H1 (cell line): ENCODE data around the gene HMMR. TPM values are rescaled to one million over a fixed set of nuclear protein-coding genes. Genes with fewer than 3 reads are reported as not detected.

Source experiments
- CTCF ChIA-PET: fragments of 300-600 bp; sonication (Branson Sonifier 250); formaldehyde crosslinking; loops from one replicate; lab custom pipeline; 2021; ENCODE audit not compliant: partially characterized antibody; lab: Charles Lee
- POLR2A ChIA-PET: fragments of 300-600 bp; sonication (Branson Sonifier 250); formaldehyde crosslinking; loops from one replicate; lab custom pipeline; 2021; ENCODE audit warnings: inconsistent platforms; ENCODE audit not compliant: partially characterized antibody; lab: Charles Lee
- DNase-seq, 2 experiments: peaks; one replicate each; pipeline versions ENCODE4 v3.0.0 to v3.0.0-alpha.2; 2010 to 2022; ENCODE audit warnings: low spot score in 2 of 2, low read depth in 1 of 2, mixed read lengths in 1 of 2
- FAIRE-seq: peaks from 2 replicates; lab custom pipeline; 2011; peaks lifted over from hg19 to GRCh38; lab: Jason Lieb, UNC
- H2AFZ ChIP-seq: 2 replicates; pipeline ENCODE4 v1.8.1; 2012; ENCODE audit warnings: low read length, inconsistent platforms
- H2AK5ac ChIP-seq: 2 replicates; pipeline ENCODE4 v1.6.1; 2013; ENCODE audit warnings: low read depth, low read length
- H2BK120ac ChIP-seq: replicated peaks from 2 replicates; pipeline ENCODE3; 2013; ENCODE audit warnings: low read depth, low read length, inconsistent platforms
- H2BK12ac ChIP-seq: 2 replicates; pipeline ENCODE4 v1.6.1; 2013; ENCODE audit warnings: low read depth, low read length
- H2BK15ac ChIP-seq: 2 replicates; pipeline ENCODE4 v1.6.1; 2013; ENCODE audit warnings: low read length
- H2BK20ac ChIP-seq: 2 replicates; pipeline ENCODE4 v1.6.1; 2013; ENCODE audit warnings: low read length
- H2BK5ac ChIP-seq: 2 replicates; pipeline ENCODE4 v1.6.1; 2013; ENCODE audit warnings: low read depth, low read length
- H3K14ac ChIP-seq: 2 replicates; pipeline ENCODE4 v1.6.1; 2013; ENCODE audit warnings: inconsistent platforms; ENCODE audit not compliant: insufficient read length
- H3K18ac ChIP-seq: 2 replicates; pipeline ENCODE4 v1.6.1; 2013; ENCODE audit warnings: low read length; ENCODE audit errors: extremely low read depth
- H3K23ac ChIP-seq: 2 replicates; pipeline ENCODE4 v1.6.1; 2013; ENCODE audit warnings: inconsistent platforms; ENCODE audit not compliant: insufficient read length
- H3K23me2 ChIP-seq: 2 replicates; pipeline ENCODE4 v1.6.1; 2013; ENCODE audit warnings: low read depth, low read length
- H3K27ac ChIP-seq: 2 replicates; pipeline ENCODE4 v1.6.1; 2011; ENCODE audit warnings: low read depth, low read length, inconsistent platforms
- H3K27me3 ChIP-seq, 4 experiments: replicated peaks in 1 of 4; 1 replicate in 1 of 4; 2 replicates in 3 of 4; pipeline versions ENCODE4 v1.6.1 to v1.8.1; 2011 to 2013; ENCODE audit warnings: low read length in 3 of 4, mild to moderate bottlenecking in 3 of 4, inconsistent platforms in 2 of 4, mixed read lengths in 2 of 4, moderate library complexity in 1 of 4; ENCODE audit not compliant: control insufficient read depth in 3 of 4, insufficient read depth in 3 of 4; ENCODE audit errors: extremely low read depth in 1 of 4
- H3K36me3 ChIP-seq, 4 experiments: 2 replicates each; pipeline versions ENCODE4 v1.6.1 to v1.8.1; 2011 to 2013; ENCODE audit warnings: mild to moderate bottlenecking in 4 of 4, low read length in 3 of 4, moderate library complexity in 2 of 4, control low read depth in 1 of 4, inconsistent platforms in 1 of 4; ENCODE audit not compliant: insufficient read depth in 4 of 4, control insufficient read depth in 2 of 4
- H3K4ac ChIP-seq: replicated peaks from 2 replicates; pipeline ENCODE3; 2013; ENCODE audit warnings: low read length, low read depth, mixed read lengths, inconsistent platforms; ENCODE audit not compliant: insufficient read length
- H3K4me1 ChIP-seq, 4 experiments: replicated peaks in 1 of 4; 1 replicate in 1 of 4; 2 replicates in 3 of 4; pipeline versions ENCODE4 v1.6.1 to v1.8.1; 2011 to 2013; ENCODE audit warnings: low read length in 3 of 4, inconsistent platforms in 2 of 4, mixed read lengths in 1 of 4; ENCODE audit not compliant: insufficient read depth in 4 of 4, control insufficient read depth in 3 of 4
- H3K4me2 ChIP-seq, 2 experiments: 2 replicates each; pipeline versions ENCODE4 v1.6.1 to v1.8.1; 2011 to 2013; ENCODE audit warnings: low read depth in 2 of 2, low read length in 2 of 2, control low read depth in 1 of 2, inconsistent platforms in 1 of 2, mild to moderate bottlenecking in 1 of 2; ENCODE audit not compliant: insufficient read depth in 1 of 2
- H3K4me3 ChIP-seq, 4 experiments: fragments of 200-600, 300-600 bp in 1 of 4; sonication (generic), shearing (Covaris generic), sonication (Bioruptor Twin) in 1 of 4; 2 replicates each; pipeline versions ENCODE4 v1.5.1 to v1.8.1; 2011 to 2016; ENCODE audit warnings: low read length in 4 of 4, low read depth in 3 of 4, control low read depth in 2 of 4, inconsistent platforms in 2 of 4, mild to moderate bottlenecking in 2 of 4, mixed read lengths in 1 of 4, moderate library complexity in 1 of 4; ENCODE audit not compliant: insufficient read depth in 2 of 4; ENCODE audit errors: extremely low read depth in 1 of 4
- H3K56ac ChIP-seq: replicated peaks from 2 replicates; pipeline ENCODE3; 2013; ENCODE audit warnings: low read depth, mild to moderate bottlenecking, mixed read lengths, low read length, inconsistent platforms; ENCODE audit not compliant: insufficient read length
- H3K79me1 ChIP-seq: 2 replicates; pipeline ENCODE4 v1.6.1; 2013; ENCODE audit warnings: low read depth, low read length, control low read depth
- H3K79me2 ChIP-seq, 2 experiments: 2 replicates each; pipeline versions ENCODE4 v1.6.1 to v1.8.1; 2012 to 2013; ENCODE audit warnings: low read length in 2 of 2, mild to moderate bottlenecking in 2 of 2, inconsistent platforms in 1 of 2; ENCODE audit not compliant: insufficient read depth in 2 of 2, control insufficient read depth in 1 of 2
- H3K9ac ChIP-seq, 4 experiments: replicated peaks in 1 of 4; 1 replicate in 1 of 4; 2 replicates in 3 of 4; pipeline versions ENCODE4 v1.6.1 to v1.8.1; 2011 to 2013; ENCODE audit warnings: low read depth in 3 of 4, low read length in 3 of 4, control low read depth in 2 of 4, mild to moderate bottlenecking in 2 of 4, moderate library complexity in 2 of 4, inconsistent platforms in 1 of 4; ENCODE audit errors: extremely low read depth in 1 of 4
- H3K9me3 ChIP-seq, 2 experiments: 2 replicates each; pipeline versions ENCODE4 v1.6.1 to v1.8.1; 2012 to 2013; ENCODE audit warnings: mild to moderate bottlenecking in 2 of 2, moderate library complexity in 2 of 2, control low read depth in 1 of 2, inconsistent platforms in 1 of 2, low read depth in 1 of 2, low read length in 1 of 2, mixed read lengths in 1 of 2; ENCODE audit not compliant: insufficient read depth in 2 of 2
- H4K20me1 ChIP-seq, 2 experiments: replicated peaks in 1 of 2; 2 replicates each; pipeline versions ENCODE3 to v1.8.1; 2011 to 2013; ENCODE audit warnings: inconsistent platforms in 2 of 2, low read length in 2 of 2, mild to moderate bottlenecking in 1 of 2; ENCODE audit not compliant: insufficient read depth in 2 of 2, control insufficient read depth in 1 of 2
- H4K5ac ChIP-seq: 2 replicates; pipeline ENCODE4 v1.6.1; 2013; ENCODE audit warnings: low read length, low read depth, mixed read lengths, inconsistent platforms; ENCODE audit not compliant: insufficient read length
- H4K8ac ChIP-seq: 2 replicates; pipeline ENCODE4 v1.8.0; 2013; ENCODE audit warnings: mild to moderate bottlenecking, moderate library complexity, low read length, inconsistent platforms; ENCODE audit not compliant: insufficient read depth; ENCODE audit errors: extremely low read depth
- H4K91ac ChIP-seq: replicated peaks from 2 replicates; pipeline ENCODE3; 2013; ENCODE audit warnings: low read length, mixed read lengths, inconsistent platforms; ENCODE audit not compliant: insufficient read length
- ASH2L ChIP-seq: fragments of 200-600, 300-600 bp; sonication (generic); IDR thresholded peaks from one replicate; pipeline ENCODE4 v1.7.1; 2017; ENCODE audit warnings: low read length
- BACH1 ChIP-seq: IDR thresholded peaks from 2 replicates; pipeline ENCODE4 v1.6.1; 2012; ENCODE audit warnings: low read length, improper control_type of control experiment
- RAD21 ChIP-seq, 2 experiments: IDR thresholded peaks in 1 of 2; conservative IDR thresholded peaks in 1 of 2; 2 replicates each; pipeline ENCODE4 v1.6.1; 2011; ENCODE audit warnings: low read depth in 2 of 2, low read length in 2 of 2, improper control_type of control experiment in 1 of 2, inconsistent platforms in 1 of 2, mild to moderate bottlenecking in 1 of 2, moderate library complexity in 1 of 2
- RFX5 ChIP-seq: IDR thresholded peaks from 2 replicates; pipeline ENCODE4 v1.6.1; 2011; ENCODE audit warnings: low read depth, low read length, improper control_type of control experiment, borderline replicate concordance
- SAP30 ChIP-seq: fragments of 300-600 bp; sonication (generic); IDR thresholded peaks from 2 replicates; pipeline ENCODE4 v1.7.1; 2012; ENCODE audit warnings: low read length, moderate library complexity, mild to moderate bottlenecking, inconsistent platforms; ENCODE audit not compliant: insufficient read depth, insufficient replicate concordance
- SIN3A ChIP-seq, 2 experiments: IDR thresholded peaks in 1 of 2; conservative IDR thresholded peaks in 1 of 2; 2 replicates each; pipeline ENCODE4 v1.6.1; 2011 to 2012; ENCODE audit warnings: low read length in 2 of 2, improper control_type of control experiment in 1 of 2, low read depth in 1 of 2, mild to moderate bottlenecking in 1 of 2
- SRF ChIP-seq: IDR thresholded peaks from 2 replicates; pipeline ENCODE4 v1.6.1; 2011; ENCODE audit warnings: mild to moderate bottlenecking, low read depth, low read length, moderate library complexity
- WGBS, 2 experiments: shearing (Covaris generic) in 1 of 2; methylation state at CpG; one replicate each; pipeline versions ENCODE4 v1.1.6 to v1.1.7; 2013 to 2015; ENCODE audit warnings: low lambda C conversion rate in 2 of 2, mixed read lengths in 2 of 2, inconsistent platforms in 1 of 2, low coverage in 1 of 2, missing lambda C conversion rate in 1 of 2; ENCODE audit not compliant: insufficient replicate concordance in 2 of 2, insufficient coverage in 1 of 2, insufficient read length in 1 of 2; ENCODE audit errors: extremely low coverage in 1 of 2, missing lambda C conversion rate in 1 of 2; 5-methylcytosine and 5-hydroxymethylcytosine counted together
- polyA plus RNA-seq, 7 experiments: library from polyadenylated mRNA; depleted of rRNA in 3 of 7; stranded (reverse) in 5 of 7; unstranded in 2 of 7; fragments of >200 nt in 5 of 7; fragments of 200-250 nt in 2 of 7; gene quantifications; 1 replicate in 5 of 7; 2 replicates in 1 of 7; 4 replicates in 1 of 7; pipeline versions ENCODE4 v1.2.1 to v1.2.3, GENCODE V29; 2011 to 2013; ENCODE audit warnings: missing spikeins in 2 of 7, mixed read lengths in 2 of 7
- total RNA-seq: library from RNA; stranded (reverse); fragmentation: NEBNext Ultra II Directional; extraction: Animal tissue kit (Norgen Biotek cat#: 25700); gene quantifications from 2 replicates; pipeline ENCODE4 v1.2.1, GENCODE V29; 2021
- TF ChIP-seq, protein P1 (sequence below): IDR thresholded peaks from 2 replicates; pipeline ENCODE4 v1.6.1; 2012; ENCODE audit warnings: inconsistent platforms
- TF ChIP-seq, protein P2 (sequence below): IDR thresholded peaks from 2 replicates; pipeline ENCODE4 v1.6.1; 2011; ENCODE audit warnings: low read depth, mild to moderate bottlenecking, low read length; ENCODE audit not compliant: insufficient read depth

Gene HMMR
- total and polyA plus RNA-seq, 2 of the 8 experiments (the other 6 are each of a cell fraction or from before 2014, with no cell fraction given), result 17.5 to 77.3 TPM

DNA sequence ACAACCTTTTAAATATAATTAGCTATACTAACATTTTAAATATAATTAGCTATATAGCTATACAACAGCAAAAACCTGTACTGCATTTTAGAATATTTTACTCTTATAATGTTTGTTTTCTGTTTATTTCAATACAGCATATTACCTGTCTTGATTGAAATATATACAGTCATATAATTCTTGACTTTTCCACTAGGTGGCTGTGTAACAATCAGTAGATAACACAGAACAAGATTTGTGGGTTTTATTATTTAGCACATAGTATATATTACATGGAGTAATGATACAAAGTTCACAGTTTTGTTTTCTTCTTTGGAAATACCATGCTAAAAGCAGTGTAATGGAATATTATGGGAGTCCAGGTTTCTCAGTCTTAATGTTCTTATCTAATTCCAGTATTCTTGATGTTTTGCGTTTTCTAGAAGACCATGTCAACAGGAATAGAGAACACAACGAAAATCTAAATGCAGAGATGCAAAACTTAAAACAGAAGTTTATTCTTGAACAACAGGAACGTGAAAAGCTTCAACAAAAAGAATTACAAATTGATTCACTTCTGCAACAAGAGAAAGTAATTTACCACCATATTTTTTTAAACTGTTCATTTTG, 13.3 kb downstream of the HMMR start:
- Histone ChIP-seq H3K9me3 (no peaks in the 10 kb centered on the region), H3K36me3 (peaks cover 5 to 82% (median 62%) of the 10 kb centered on the region in 4 experiments), H3K14ac (no peak overlapping the region), H3K4me2 (no peak overlapping the region), H3K27ac (no peak overlapping the region), H3K79me1 (no peaks in the 10 kb centered on the region), H3K4ac (no peak overlapping the region), H3K4me1 (no peaks in the 10 kb centered on the region), H3K56ac (no peak overlapping the region), H2AFZ (no peak overlapping the region), H2BK120ac (no peak overlapping the region), H2BK12ac (no peak overlapping the region), H4K91ac (no peak overlapping the region), H3K23me2 (no peaks in the 10 kb centered on the region), H2BK5ac (no peak overlapping the region), H3K18ac (no peak overlapping the region), H4K20me1 (no peaks in the 10 kb centered on the region), H3K79me2 (no peaks in the 10 kb centered on the region), H2AK5ac (no peak overlapping the region), H3K23ac (no peak overlapping the region), H4K8ac (no peak overlapping the region), H3K9ac (no peak overlapping the region), H2BK20ac (no peak overlapping the region), H3K27me3 (no peaks in the 10 kb centered on the region), H4K5ac (no peak overlapping the region), H2BK15ac (no peak overlapping the region), H3K4me3 (no peak overlapping the region)
- CTCF ChIA-PET, result interaction anchor here (1.0 to 1.6 kb wide), 7 partner anchors 9 to 36 kb away, joined by 3 to 12 read pairs (median 4); partner anchors contain the start of gene CCNG1
- DNase-seq (no peak), FAIRE-seq (no peak)
- POLR2A ChIA-PET, result interaction anchor here (3.9 kb wide), 1 partner anchor 13 kb away, joined by 12 read pairs; the partner anchor contains the start of genes HMMR and NUDCD2
- WGBS, 2 experiments, result 84% methylated on average over 3 of the region's 3 CpGs; no CpG with 5 or more reads in 1 of the 2 experiments
- no peak for TF ChIP-seq SAP30
- no peak for TF ChIP-seq BACH1
- TF ChIP-seq RAD21 (IDR thresholded peaks at IDR 0.05 in 1 of 2, conservative IDR thresholded peaks at IDR 0.05 in 1 of 2; ENCODE audit: low read depth in 2 of 2, low read length in 2 of 2), result no peak
- TF ChIP-seq, protein P1, sequence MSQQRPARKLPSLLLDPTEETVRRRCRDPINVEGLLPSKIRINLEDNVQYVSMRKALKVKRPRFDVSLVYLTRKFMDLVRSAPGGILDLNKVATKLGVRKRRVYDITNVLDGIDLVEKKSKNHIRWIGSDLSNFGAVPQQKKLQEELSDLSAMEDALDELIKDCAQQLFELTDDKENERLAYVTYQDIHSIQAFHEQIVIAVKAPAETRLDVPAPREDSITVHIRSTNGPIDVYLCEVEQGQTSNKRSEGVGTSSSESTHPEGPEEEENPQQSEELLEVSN, result no peak
- no peak for TF ChIP-seq ASH2L
- TF ChIP-seq RFX5, result no peak
- no peak for TF ChIP-seq SRF
- TF ChIP-seq, protein P2, sequence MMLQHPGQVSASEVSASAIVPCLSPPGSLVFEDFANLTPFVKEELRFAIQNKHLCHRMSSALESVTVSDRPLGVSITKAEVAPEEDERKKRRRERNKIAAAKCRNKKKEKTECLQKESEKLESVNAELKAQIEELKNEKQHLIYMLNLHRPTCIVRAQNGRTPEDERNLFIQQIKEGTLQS, result no peak
- no peak for TF ChIP-seq SIN3A (conservative IDR thresholded peaks at IDR 0.05 in 1 of 2, IDR thresholded peaks at IDR 0.05 in 1 of 2; ENCODE audit: low read depth in 1 of 2, low read length in 2 of 2)
